DND-41 (cell line): ENCODE results near the gene CHSY1.

ENCODE experiments used
- ATAC-seq: fragments of 200-7000 bp; cut with Tn5 transposase; 3 replicates; pipeline ENCODE4 v1.9.1; 2021; ENCODE audit warnings: low read depth; ENCODE audit not compliant: insufficient read depth
- DNase-seq: peaks from one replicate; pipeline ENCODE4 v3.0.0-alpha.2; 2020
- H2AFZ ChIP-seq: 2 replicates; pipeline ENCODE4 v1.6.0; 2012; ENCODE audit warnings: low read depth, low read length
- H3K27ac ChIP-seq: 2 replicates; pipeline ENCODE4 v1.5.1; 2012; ENCODE audit warnings: low read length, inconsistent platforms
- H3K27me3 ChIP-seq: fragments of 200-600 bp; sonication (generic); 2 replicates; pipeline ENCODE4 v1.6.0; 2012; ENCODE audit warnings: low read length, mild to moderate bottlenecking, inconsistent platforms; ENCODE audit not compliant: insufficient read depth, poor library complexity
- H3K36me3 ChIP-seq: 2 replicates; pipeline ENCODE4 v1.5.1; 2012; ENCODE audit warnings: low read length, inconsistent platforms; ENCODE audit not compliant: insufficient read depth
- H3K4me1 ChIP-seq: 2 replicates; pipeline ENCODE4 v1.5.1; 2012; ENCODE audit warnings: mild to moderate bottlenecking, low read length; ENCODE audit not compliant: insufficient read depth
- H3K4me2 ChIP-seq: 2 replicates; pipeline ENCODE4 v1.6.0; 2012; ENCODE audit warnings: mild to moderate bottlenecking, moderate library complexity, low read length, inconsistent platforms; ENCODE audit not compliant: insufficient read depth
- H3K4me3 ChIP-seq, 2 experiments: fragments of 200-600 bp in 1 of 2; shearing (Covaris generic) in 1 of 2; 2 replicates each; pipeline ENCODE4 v1.5.1; 2012 to 2016; ENCODE audit warnings: inconsistent platforms in 2 of 2, low read length in 2 of 2, mild to moderate bottlenecking in 2 of 2, low read depth in 1 of 2, moderate library complexity in 1 of 2
- H3K79me2 ChIP-seq: 2 replicates; pipeline ENCODE4 v1.6.0; 2012; ENCODE audit warnings: low read length, inconsistent platforms; ENCODE audit not compliant: insufficient read depth
- H3K9ac ChIP-seq: 2 replicates; pipeline ENCODE4 v1.6.0; 2012; ENCODE audit warnings: low read depth, mild to moderate bottlenecking, inconsistent platforms, low read length, moderate library complexity
- H3K9me3 ChIP-seq: 2 replicates; pipeline ENCODE4 v1.5.1; 2012; ENCODE audit warnings: low read length, moderate library complexity, mild to moderate bottlenecking, inconsistent platforms; ENCODE audit not compliant: insufficient read depth, severe bottlenecking
- H4K20me1 ChIP-seq: 2 replicates; pipeline ENCODE4 v1.6.0; 2012; ENCODE audit warnings: low read length; ENCODE audit not compliant: insufficient read depth
- EZH2 ChIP-seq: IDR thresholded peaks from 3 replicates; pipeline ENCODE4 v1.6.1; 2012; ENCODE audit warnings: borderline replicate concordance, low read depth, mild to moderate bottlenecking, moderate library complexity, low read length, inconsistent platforms; ENCODE audit not compliant: severe bottlenecking
- TF ChIP-seq, protein P1 (sequence below): IDR thresholded peaks from 2 replicates; pipeline ENCODE4 v1.5.1; 2012; ENCODE audit warnings: borderline replicate concordance, low read length, moderate library complexity, mild to moderate bottlenecking; ENCODE audit not compliant: poor library complexity, severe bottlenecking; ENCODE audit errors: extremely low read depth

Gene CHSY1

DNA sequence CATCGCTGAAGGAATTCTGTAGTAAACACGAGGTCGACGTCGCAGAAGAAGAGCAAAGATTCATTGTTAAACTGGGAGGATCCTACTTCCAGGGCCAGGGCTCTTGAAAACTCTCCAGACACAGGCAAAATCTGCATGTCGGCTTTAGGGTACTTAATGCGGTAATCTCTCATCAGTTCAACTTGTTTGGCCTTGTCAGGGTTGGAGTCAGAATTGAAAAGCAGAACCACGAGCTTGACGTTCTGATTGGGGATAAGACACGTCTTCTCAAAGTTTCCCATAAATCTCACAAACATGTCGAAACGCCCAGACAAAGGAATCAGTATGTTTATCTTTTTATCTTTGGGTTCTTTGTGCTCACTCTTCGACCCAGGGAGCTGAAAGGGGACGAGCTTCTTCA is 74.0 kb downstream of the CHSY1 start:
- H3K27me3 ChIP-seq, result no peaks in the 10 kb centered on the region
- H3K79me2 ChIP-seq, result peaks cover 25% of the 10 kb centered on the region
- H3K4me3 ChIP-seq, result no peak overlapping the region
- H3K9ac ChIP-seq, result no peak overlapping the region
- H4K20me1 ChIP-seq, result peaks cover 14% of the 10 kb centered on the region
- ATAC-seq, result no peak
- no peak overlapping the region for H3K27ac ChIP-seq
- H3K9me3 ChIP-seq, result no peaks in the 10 kb centered on the region
- H3K4me1 ChIP-seq, result peaks cover 25% of the 10 kb centered on the region
- H3K4me2 ChIP-seq, result no peak overlapping the region
- TF ChIP-seq, protein P1, sequence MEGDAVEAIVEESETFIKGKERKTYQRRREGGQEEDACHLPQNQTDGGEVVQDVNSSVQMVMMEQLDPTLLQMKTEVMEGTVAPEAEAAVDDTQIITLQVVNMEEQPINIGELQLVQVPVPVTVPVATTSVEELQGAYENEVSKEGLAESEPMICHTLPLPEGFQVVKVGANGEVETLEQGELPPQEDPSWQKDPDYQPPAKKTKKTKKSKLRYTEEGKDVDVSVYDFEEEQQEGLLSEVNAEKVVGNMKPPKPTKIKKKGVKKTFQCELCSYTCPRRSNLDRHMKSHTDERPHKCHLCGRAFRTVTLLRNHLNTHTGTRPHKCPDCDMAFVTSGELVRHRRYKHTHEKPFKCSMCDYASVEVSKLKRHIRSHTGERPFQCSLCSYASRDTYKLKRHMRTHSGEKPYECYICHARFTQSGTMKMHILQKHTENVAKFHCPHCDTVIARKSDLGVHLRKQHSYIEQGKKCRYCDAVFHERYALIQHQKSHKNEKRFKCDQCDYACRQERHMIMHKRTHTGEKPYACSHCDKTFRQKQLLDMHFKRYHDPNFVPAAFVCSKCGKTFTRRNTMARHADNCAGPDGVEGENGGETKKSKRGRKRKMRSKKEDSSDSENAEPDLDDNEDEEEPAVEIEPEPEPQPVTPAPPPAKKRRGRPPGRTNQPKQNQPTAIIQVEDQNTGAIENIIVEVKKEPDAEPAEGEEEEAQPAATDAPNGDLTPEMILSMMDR, result no peak
- TF ChIP-seq EZH2, result no peak
- peaks cover 54% of the 10 kb centered on the region for H3K36me3 ChIP-seq
- no peak for DNase-seq
- H2AFZ ChIP-seq, result no peak overlapping the region

DNA sequence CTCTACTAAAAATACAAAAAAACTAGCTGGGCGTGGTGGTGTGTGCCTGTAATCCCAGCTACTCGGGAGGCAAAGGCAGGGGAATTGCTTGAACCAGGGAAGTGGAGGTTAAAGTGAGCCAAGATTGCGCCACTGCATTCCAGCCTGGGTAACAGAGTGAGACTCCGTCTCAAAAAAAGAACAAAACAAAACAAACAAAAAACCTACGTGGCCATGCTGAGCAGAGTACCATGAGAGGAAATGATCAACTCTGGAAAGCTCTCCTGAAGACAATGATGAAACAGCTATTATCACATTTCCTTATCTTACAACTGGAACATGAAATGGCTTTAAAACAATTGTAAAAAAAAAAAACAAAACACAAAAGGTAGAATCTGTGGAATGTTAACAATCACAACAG is 75.2 kb downstream of the CHSY1 start:
- Histone ChIP-seq H3K27ac (no peak overlapping the region), H3K36me3 (peaks cover 52% of the 10 kb centered on the region), H3K4me1 (peaks cover 37% of the 10 kb centered on the region), H4K20me1 (peaks cover 14% of the 10 kb centered on the region), H2AFZ (no peak overlapping the region), H3K4me2 (no peak overlapping the region), H3K4me3 (no peak overlapping the region), H3K9ac (no peak overlapping the region), H3K79me2 (peaks cover 19% of the 10 kb centered on the region; the same call in 1 of the 2 replicates), H3K9me3 (no peaks in the 10 kb centered on the region), H3K27me3 (no peaks in the 10 kb centered on the region)
- no peak for TF ChIP-seq EZH2
- TF ChIP-seq, protein P1, result no peak
- DNase-seq (no peak), ATAC-seq (no peak)

DNA sequence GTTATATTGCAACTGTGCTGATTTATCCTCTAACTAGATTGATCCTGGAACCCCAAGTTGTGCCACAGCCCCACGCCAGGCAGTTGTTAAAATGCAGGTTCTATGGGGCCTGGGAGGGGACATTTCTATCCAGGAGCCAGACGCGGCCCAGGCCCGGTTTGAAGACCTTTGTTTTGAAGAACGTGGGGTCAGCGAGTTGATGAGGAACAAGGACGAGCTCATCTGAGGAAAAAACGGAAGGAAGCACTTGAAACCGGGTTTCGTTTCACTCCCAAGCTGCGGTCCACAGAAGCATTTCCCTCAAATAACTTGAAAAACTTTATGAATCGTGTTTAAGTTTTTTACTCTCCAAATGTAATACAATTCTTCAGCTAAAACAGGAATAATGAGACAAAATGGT is 76.4 kb downstream of the CHSY1 start:
- no peak for ATAC-seq
- no peak overlapping the region for H3K4me2 ChIP-seq
- no peaks in the 10 kb centered on the region for H3K27me3 ChIP-seq
- H3K4me1 ChIP-seq, result peaks cover 45% of the 10 kb centered on the region
- H3K79me2 ChIP-seq, result peaks cover 6% of the 10 kb centered on the region; the same call in 1 of the 2 replicates
- H3K36me3 ChIP-seq, result peaks cover 45% of the 10 kb centered on the region
- DNase-seq, result no peak
- H3K27ac ChIP-seq, result no peak overlapping the region
- no peak overlapping the region for H3K4me3 ChIP-seq
- H2AFZ ChIP-seq, result no peak overlapping the region
- peaks cover 3% of the 10 kb centered on the region; the same call in 1 of the 2 replicates for H4K20me1 ChIP-seq
- no peak overlapping the region for H3K9ac ChIP-seq
- H3K9me3 ChIP-seq, result no peaks in the 10 kb centered on the region
- TF ChIP-seq, protein P1, result no peak
- no peak for TF ChIP-seq EZH2
